NCI-H1694 (cell line): ENCODE results near the gene PGA5.
"Not testable (repeated sequence)": the region's sequence is repeated elsewhere in the genome, so short reads cannot be mapped to it uniquely, and the experiment has no call there.

ENCODE experiments used
- DNase-seq: peaks from one replicate; lab custom pipeline; 2025; lab: John Stamatoyannopoulos, UW

The PGA5 gene

DNA sequence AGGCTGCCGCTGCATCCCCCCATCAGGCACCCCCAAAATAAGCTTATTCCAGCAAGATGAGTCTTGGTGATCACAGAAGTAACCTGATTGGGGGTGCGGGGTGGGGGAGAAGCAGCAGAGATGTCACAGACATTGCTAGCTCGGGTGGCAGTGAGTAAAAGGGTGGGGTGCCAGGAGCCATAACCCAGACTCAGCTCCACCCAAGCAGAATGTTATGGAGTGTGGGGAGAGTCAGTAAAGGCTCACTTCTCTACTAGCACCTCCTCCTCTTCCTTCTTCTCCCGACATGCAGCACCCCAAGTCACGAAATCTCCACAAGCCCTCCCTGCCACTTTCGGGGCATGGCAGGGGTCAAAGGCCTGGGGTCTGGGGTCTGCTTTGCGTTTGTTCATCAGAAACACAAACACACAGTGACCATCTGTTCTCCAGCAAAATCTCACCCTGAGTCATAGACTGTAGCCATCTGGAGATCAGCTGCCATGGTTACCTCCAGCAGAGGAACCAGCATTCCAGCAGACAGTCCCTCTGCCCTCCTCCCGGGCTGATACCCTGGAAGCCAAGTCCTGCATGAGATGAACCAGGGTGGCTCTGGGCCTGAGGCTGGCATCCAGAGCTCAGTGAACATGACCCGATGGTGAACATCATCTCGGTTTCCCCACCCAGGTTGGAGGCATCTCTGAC lies 14.4 kb upstream of the PGA5 start:
- DNase-seq = not testable (repeated sequence)

DNA sequence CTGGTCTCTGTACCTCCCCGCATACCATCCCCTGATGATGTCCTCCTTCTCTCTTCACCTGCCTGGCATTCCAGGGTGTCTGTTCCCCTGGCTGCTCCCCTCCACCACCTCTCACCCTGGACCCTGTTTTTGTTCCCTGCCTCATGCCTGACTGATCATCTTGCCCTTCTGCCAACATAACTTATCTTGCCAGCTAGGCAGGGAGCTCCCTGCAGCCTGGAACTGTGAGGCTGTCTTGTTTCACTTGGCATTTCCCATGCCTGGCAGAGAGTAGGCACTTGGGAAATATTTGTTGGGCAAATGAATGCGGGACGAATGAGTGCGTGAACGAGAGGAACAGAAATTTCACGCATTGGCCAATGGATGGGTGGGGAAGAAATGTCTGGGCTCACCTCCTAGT lies 11.5 kb upstream of the PGA5 start:
- not testable (repeated sequence) for DNase-seq

DNA sequence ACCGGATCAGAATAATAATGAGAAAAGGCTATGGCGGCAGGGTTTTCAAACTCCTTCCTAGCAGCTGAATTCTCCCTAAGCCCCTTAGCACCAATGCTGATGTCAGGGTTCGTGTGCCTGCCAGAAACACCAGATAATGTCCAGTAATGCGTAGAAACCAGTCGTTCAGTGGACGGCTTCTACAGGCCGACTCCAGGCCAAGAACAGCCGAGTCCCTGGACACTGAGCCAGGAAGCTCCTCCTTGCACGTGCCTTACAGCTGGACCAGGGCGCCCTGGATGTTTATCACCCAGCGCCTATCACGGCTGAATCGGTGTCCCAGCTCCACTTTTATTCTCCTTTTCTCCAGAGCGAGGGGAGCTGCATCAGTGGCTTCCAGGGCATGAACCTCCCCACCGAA lies 9.9 kb upstream of the PGA5 start:
- not testable (repeated sequence) for DNase-seq

DNA sequence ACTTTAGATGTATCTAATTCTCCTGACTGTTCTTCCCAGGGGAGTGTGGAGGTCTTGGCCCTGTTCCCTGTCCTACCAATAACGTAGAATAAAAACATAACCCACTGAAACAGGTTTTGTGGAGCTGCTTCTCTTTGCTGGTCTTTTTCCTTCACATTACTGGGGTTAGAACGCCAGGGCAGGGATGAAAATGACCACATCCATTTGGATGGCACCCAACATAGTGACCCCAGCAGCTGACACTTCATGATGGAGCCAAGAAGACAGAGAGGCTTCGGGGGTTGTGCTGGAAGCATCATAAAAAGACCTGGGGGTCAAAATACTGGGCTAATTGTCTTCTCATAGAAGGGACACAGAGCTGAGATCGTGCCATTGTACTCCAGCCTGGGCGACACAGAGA lies 9.4 kb upstream of the PGA5 start:
- not testable (repeated sequence) for DNase-seq

DNA sequence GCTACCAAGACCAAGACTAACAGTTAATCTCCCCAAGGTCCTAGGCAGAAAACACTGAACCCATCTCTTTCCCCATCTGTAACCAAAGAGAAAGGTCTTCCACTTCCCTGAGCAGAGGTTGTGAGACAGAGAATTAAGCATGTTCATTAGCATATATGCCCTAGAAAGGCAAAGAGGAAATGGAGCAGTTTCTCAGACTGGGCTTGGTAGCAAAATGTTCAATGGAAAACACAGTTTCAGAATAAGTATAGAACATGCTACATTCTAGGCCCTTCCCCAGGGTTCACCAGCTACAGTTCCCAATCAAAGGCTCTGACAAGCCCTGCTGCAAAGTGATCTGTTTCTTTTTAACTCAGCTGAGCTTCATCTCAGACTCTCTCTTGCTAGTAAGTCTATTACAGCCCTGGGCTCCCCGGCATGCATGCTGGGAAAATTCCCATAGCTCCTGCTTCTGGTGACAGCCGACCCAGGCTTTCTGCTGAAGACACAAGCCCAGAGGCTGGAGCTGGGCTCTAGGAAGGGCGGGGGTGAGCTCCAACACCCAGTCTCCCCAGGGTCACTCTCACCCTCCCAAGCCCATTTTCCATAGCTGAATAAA lies 8.3 kb upstream of the PGA5 start:
- not testable (repeated sequence) for DNase-seq

DNA sequence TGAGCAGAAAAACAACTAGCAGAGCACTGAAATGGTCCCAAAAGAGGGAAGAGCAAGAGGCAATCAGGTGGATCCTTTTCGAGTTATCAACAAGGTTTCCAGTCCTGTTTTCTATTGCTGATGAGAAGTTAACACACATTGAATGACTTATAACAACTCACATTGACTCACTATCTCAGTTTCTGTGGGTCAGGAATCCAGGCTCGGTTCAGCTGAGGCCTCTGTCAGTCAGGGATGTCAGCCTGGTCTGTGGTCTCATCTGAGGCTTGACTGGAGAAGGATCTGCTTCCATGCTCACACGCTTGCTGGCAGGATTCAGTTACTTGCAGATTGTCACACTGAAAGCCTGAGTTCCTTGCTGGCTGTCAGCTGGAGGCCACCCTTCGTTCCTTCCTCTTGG lies 3.8 kb upstream of the PGA5 start:
- not testable (repeated sequence) for DNase-seq

DNA sequence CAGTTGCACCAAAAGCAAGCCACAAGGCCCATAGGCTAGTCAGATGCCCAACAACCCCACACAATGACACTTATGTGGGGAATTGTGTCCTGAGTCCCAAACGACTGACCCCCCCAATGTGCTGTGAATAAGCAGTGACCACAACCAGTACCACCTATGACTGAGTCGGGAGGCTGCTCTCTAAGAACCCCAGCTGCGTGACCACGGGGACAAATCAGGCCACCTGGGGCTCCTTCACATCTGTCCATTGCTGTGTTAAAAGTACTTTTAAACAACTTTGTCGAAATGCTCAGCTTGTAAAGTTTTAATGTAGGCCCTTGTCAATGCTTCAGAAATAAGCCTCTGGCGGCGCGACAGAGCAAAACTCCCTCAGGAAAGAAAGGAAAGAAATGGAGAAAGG lies 687 bp upstream of the PGA5 start:
- DNase-seq = not testable (repeated sequence)

DNA sequence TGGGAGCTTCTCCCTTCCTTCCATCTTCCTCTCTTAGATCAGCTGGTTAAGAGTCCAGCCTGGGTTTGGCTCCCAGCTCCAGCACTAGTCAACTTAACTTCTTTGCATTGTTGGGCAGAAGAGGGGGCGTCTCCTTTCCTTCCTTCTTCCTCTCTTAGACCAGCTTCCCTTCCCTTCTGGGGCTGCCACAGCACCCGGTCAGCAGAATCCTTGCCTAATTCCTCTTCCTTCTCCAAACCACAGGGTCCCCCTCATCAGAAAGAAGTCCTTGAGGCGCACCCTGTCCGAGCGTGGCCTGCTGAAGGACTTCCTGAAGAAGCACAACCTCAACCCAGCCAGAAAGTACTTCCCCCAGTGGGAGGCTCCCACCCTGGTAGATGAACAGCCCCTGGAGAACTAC lies 551 bp downstream of the PGA5 start:
- not testable (repeated sequence) for DNase-seq

DNA sequence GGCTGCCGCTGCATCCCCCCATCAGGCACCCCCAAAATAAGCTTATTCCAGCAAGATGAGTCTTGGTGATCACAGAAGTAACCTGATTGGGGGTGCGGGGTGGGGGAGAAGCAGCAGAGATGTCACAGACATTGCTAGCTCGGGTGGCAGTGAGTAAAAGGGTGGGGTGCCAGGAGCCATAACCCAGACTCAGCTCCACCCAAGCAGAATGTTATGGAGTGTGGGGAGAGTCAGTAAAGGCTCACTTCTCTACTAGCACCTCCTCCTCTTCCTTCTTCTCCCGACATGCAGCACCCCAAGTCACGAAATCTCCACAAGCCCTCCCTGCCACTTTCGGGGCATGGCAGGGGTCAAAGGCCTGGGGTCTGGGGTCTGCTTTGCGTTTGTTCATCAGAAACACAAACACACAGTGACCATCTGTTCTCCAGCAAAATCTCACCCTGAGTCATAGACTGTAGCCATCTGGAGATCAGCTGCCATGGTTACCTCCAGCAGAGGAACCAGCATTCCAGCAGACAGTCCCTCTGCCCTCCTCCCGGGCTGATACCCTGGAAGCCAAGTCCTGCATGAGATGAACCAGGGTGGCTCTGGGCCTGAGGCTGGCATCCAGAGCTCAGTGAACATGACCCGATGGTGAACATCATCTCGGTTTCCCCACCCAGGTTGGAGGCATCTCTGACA lies 4.4 kb downstream of the PGA5 start:
- not testable (repeated sequence) for DNase-seq

DNA sequence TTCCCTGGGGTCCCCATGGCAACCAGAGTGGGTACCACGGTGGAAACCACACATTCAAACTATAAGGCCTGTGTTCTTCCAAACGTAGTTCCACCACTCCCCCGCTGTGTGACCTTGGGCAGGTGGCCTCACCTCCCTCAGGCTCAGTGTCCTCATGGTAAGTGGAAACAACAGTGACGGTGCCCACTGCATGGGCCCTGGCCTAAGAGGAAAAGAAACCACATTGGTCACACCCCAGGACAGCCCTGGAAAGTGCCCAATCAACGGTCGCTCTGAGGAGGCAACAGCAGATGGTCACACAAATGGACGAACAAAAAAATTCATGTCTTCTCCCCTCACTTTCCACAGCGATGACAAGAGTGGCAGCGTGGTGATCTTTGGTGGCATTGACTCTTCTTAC lies 7.1 kb downstream of the PGA5 start:
- not testable (repeated sequence) for DNase-seq

DNA sequence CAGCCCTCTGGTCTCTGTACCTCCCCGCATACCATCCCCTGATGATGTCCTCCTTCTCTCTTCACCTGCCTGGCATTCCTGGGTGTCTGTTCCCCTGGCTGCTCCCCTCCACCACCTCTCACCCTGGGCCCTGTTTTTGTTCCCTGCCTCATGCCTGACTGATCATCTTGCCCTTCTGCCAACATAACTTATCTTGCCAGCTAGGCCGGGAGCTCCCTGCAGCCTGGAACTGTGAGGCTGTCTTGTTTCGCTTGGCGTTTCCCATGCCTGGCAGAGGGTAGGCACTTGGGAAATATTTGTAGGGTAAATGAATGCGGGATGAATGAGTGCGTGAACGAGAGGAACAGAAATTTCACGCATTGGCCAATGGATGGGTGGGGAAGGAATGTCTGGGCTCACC lies 8.2 kb downstream of the PGA5 start:
- DNase-seq = peak; percentile 10

DNA sequence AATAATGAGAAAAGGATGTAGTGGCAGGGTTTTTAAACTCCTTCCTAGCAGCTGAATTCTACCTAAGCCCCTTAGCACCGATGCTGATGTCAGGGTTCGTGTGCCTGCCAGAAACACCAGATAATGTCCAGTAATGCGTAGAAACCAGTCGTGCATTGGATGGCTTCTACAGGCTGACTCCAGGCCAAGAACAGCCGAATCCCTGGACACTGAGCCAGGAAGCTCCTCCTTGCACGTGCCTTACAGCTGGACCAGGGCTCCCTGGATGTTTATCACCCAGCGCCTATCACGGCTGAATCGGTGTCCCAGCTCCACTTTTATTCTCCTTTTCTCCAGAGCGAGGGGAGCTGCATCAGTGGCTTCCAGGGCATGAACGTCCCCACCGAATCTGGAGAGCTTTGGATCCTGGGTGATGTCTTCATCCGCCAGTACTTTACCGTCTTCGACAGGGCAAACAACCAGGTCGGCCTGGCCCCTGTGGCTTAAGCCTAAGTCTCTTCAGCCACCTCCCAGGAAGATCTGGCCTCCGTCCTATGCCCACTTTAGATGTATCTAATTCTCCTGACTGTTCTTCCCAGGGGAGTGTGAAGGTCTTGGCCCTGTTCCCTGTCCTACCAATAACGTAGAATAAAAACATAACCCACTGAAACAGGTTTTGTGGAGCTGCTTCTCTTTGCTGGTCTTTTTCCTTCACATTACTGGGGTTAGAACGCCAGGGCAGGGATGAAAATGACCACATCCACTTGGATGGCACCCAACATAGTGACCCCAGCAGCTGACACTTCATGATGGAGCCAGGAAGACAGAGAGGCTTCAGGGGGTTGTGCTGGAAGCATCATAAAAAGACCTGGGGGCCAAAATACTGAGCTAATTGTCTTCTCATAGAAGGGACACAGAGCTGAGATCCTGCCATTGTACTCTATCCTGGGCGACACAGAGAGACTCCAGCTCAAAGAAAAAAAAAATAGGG lies 10.1 kb downstream of the PGA5 start:
- not testable (repeated sequence) for DNase-seq

DNA sequence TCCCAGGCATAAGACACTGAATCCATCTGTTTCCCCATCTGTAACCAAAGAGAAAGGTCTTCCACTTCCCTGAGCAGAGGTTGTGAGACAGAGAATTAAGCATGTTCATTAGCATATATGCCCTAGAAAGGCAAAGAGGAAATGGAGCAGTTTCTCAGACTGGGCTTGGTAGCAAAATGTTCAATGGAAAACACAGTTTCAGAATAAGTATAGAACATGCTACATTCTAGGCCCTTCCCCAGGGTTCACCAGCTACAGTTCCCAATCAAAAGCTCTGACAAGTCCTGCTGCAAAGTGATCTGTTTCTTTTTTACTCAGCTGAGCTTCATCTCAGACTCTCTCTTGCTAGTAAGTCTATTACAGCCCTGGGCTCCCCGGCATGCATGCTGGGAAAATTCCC lies 11.4 kb downstream of the PGA5 start:
- not testable (repeated sequence) for DNase-seq

DNA sequence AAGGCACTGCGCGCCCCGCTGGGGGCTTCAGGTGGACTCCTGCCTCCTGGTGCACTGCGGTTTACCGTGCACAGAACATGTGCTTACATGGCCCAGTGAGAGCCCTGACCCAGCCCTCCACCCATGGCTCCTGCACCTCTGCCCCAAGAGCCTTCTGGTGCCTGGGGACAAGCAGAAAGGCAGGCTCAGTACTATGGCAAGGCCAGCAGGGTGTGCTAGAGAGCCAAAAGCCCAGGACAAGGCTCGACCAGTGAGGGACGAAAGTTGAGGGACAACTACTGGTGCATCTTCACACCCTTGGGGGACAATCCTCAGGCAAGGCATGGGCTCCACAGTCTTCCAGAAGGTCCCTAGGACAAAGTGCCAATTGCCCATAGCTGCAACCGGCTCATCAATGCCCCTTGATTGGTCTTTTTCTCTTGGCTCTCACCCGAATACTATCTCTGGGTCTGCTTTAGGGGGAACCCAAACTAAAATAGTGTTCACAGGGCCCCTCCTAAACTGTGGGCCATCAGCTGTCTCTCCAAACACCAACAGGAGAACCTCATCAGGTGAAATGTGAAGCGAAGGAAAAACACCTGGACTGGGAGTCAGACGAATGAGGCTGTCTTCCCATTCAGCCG lies 13.5 kb downstream of the PGA5 start:
- peak; percentile 9 for DNase-seq

DNA sequence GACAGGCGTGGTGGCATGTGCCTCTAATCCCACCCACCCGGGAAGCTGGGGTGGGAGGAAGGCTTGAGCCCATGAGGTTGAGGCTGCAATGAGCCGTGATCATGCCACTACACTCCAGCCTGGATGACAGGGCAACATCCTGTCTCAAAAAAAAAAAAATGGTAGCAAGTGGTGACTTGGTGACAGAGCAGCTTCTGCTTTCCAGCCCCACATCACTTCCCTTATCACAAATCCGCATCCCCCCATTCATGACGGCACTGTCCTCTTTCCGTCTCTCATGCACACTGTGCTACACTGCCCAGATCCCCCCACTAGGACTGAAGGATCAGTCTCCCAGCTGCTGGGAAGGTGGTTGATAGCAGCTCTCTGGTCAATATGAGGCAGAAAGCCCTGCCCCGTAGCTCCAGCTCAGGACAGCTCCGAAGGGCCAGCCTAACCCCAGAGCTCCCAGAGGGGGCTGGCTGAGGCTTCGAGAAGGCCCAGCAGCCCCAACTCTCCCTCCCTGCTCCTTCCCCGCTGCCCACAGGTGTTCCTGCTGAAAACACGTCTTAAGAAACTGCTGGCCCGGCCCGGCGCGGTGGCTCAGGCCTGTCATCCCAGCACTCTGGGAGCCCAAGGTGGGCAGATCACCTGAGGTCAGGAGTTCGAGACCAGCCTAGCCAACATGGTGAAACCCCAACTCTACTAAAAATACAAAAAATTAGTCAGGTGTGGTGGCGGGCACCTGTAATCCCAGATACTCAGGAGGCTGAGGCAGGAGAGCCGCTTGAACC lies 15.9 kb downstream of the PGA5 start:
- DNase-seq = no peak

DNA sequence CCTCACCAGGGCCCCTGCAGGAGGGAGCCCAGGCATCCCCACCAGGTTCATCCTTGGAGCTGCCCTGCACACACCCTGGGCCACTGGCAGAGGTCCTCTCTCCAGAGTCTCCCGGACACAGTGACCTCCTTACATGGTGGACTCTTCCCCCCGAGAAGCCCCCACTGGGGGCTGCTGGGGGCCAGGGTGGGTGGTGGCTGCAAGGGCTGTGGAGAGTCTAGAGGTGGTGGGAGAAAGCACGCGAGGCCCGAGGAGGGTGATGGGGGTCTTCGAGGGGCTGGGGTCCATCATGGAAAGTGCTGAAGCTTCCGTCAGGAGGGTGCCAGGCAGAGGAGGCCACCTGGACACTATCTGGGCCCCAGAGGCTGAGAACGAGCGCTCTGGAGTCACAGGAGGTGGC lies 17.6 kb downstream of the PGA5 start:
- no peak for DNase-seq

DNA sequence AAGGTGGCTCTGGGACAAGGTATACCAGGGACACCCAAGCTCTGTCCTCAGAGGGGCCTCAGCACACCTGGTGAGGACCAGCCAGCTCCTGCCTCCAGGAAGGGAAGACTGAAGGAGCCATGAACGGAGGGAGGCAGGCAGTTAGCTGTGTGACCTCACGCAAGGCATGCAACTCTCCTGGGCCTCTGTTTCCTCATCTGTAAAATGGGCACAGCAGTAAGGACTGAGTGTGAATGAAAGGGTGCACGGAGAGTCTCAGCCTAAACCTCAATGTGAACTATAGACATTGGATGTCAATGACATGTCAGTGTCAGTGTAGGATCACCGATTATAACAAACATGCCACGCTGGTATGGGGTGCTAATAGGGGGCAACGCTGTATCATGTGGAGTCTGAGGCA lies 18.4 kb downstream of the PGA5 start:
- DNase-seq = no peak

DNA sequence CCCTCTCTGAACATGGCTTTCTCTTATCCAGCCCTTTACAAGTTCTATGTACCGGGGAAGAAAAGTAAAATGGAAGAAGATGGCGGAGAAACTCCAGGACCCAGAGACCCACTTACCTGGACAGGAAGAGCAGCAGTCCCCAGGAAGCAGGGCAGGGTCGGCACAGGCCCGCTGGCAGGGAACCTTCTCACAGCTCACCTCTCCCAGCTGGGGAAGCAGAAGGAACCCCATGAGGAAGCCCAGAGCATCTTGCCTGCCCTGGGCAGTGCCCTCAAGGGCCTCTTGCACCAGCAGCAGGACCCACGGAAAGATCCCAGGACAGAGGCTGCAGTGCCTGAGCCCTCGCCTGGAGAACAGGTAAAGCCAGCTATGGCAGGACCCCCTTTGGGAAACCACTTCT lies 23.4 kb downstream of the PGA5 start:
- no peak for DNase-seq

DNA sequence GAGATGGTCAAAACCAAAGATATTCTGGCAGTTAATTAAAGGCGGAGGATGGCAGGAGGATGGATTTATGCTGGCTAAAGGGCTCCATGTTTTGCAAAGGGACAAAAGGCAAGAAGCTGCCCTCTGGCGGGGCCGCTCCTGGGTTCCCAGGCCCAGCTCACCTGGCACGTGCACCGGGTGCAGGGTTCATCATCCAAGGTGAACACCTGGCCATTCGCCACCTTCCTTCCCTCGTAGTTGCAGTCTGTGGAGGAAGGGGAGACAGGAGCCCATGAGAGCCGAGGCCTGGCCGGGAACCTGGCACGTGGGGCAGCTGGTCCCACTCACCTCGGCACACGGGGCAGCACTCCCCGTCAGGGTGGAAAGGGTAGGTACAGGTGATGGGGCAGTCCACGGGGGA lies 23.8 kb downstream of the PGA5 start:
- DNase-seq = no peak

DNA sequence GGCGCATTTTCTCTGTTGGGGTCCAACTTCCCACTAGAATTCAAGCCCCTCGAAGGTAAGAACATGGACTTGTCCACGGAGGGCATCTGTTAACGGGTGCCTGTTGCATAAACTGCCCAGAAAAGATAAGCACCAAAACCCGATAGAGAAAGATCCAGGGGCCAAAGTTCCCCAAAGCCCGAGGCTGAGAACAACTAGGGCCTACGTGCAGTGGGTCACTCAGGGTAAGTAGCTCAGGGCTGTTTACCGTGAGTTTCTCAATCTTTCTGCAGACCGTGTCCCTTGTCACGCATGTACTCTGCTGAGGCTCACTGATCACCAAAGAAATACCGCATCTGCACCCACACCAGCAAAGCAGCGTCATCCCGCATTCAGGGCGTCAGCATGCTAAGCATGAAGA lies 24.4 kb downstream of the PGA5 start:
- DNase-seq = no peak

DNA sequence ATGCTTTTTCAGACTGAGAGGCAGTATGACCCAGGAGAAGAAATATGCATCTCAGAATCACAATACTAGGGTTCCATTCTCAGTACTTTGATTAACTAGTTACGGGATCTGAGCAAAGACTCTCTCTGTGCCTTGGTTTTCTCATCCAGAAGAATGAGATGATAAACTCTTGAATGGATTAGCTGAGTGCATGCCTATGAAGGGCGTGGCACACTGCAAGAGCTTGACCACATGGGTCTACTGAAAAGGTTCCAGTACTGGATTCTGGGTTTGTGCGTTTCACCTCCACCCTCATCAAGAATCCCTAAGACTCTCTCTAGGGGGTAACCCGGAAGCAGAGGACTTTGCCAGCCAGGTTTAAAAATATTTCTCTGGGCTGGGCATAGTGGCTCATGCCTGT lies 25.6 kb downstream of the PGA5 start:
- no peak for DNase-seq
